ENCODE data around the gene PIGH.
"Not testable (repeated sequence)": the region's sequence is repeated elsewhere in the genome, so short reads cannot be mapped to it uniquely, and the experiment has no call there.

Gene PIGH

DNA sequence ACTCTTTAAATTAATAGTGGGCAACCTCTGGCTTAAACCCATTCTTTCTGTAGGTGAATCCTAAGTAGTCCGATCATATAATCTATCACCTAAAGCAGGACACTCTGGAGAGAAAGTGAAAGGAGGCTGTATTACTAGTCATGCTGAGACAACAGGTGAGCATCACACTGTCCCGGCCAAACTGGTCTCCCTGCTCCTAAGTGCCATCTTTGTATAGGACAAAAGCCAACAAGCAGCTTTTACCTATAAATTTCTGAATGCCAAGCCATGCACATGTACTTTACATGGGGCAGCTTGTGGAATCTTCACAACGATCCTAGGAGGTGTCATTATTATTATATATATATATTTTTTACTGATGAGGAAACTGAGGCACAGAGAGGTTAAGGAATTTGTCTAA lies 48.9 kb downstream of the PIGH start:
- DNase-seq (ENCODE audit: low spot score), result no peak

- no peak for DNase-seq (ENCODE audit: low spot score)
Observed at GRCh38 chr14:67549734-67550133, 50.3 kb downstream of the PIGH start.

DNA sequence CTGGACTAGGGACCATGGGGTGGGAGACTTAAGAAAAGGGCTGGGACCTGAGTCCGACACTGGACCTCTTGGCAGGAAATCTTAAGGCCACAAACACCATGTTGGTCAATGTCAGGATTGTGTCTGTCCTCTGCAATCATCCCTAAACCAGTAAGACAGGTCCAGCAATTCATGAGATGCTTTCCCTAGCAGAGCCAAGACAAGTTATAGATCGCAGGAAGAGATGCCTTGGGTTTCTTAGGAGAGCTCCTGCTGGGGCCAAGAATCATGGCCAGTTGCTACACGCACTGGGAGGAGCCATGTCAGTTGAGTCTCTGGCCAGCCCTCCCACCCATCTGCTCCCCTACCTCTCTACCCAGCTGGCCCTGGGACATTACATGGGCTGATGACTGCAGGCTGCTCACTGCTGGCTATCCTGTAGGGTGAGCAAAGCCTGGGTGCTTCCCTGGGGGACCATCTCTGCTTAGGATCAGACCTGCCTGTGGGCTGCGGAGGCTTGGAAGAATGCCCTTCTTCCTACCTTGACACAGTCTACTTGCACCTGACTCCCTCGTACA lies 52.8 kb downstream of the PIGH start:
- DNase-seq (ENCODE audit: low spot score), result no peak

DNA sequence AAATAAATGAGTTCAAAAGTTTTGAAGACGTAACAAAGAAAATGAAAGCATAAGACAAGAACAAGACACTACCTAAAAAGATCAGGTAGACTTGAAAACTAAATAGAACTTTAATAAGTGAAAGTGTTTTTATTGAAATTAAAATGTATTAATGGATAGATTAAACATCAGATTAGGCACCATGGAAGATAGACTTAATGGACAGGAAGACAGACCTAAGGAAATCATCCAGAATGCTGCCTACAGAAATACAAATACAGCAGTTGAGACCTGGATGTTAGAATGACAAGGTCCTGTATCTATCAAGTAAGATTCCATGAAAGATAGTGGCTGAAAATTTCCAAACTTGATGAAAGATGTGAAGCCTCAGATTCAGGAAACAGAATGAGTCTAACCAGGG lies 55.5 kb downstream of the PIGH start:
- DNase-seq (ENCODE audit: low spot score), result no peak

DNA sequence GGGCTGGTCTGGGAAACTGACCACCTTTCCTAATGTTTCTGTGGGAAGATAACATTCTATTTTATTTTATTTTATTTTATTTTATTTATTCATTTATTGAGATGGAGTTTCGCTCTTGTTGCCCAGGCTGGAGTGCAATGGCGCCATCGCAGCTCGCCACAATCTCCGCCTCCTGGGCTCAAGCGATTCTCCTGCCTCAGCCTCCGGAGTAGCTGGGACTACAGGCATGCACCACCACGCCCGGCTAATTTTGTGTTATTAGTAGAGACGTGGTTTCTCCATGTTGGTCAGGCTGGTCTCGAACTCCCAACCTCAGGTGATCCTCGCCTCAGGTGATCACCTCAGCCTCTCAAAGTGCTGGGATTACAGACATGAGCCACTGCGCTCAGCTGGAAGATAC lies 57.4 kb downstream of the PIGH start:
- not testable (repeated sequence) for DNase-seq (ENCODE audit: low spot score)

- DNase-seq (ENCODE audit: low spot score), result no peak
Observed at GRCh38 chr14:67541448-67542387, 58.4 kb downstream of the PIGH start.

Measured in CD4-positive, alpha-beta T cell treated with Interleukin-2 at 100 ng/mL for 4 hours (primary cell).